D721Med (cell line): Measurements from ENCODE around the gene CUX1.
"Not testable (repeated sequence)": the region's sequence is repeated elsewhere in the genome, so short reads cannot be mapped to it uniquely, and the experiment has no call there.

Source experiments
- DNase-seq: peaks from one replicate; pipeline ENCODE4 v3.0.0; 2011; ENCODE audit warnings: low spot score; ENCODE audit not compliant: insufficient read length
- FAIRE-seq: peaks from 2 replicates; lab custom pipeline; 2011; peaks lifted over from hg19 to GRCh38; lab: Jason Lieb, UNC
- TF ChIP-seq, protein P1 (sequence below): IDR thresholded peaks from 2 replicates; pipeline ENCODE4 v1.5.1; 2012; ENCODE audit warnings: mild to moderate bottlenecking, control low read depth; ENCODE audit not compliant: insufficient read depth; ENCODE audit errors: missing control alignments

The CUX1 gene

DNA sequence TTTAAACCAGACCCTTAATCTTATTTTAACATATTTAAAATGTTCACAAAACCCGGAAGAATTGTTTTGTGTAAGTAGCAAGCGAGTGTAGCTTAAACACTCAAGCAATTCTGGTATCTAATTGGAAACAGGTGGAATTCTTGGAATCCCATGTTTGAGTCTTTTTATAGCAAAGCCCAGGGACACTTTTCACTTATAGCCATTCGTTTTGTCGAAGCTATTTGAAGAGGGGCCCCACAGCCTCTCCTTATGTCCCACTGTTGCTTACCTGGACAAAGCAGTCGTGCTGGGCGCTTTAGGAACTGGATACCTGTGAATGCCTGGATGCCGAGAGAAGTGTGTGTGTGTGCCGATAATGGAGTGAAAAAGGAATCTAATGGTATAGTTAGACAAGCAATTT lies 3.3 kb downstream of the CUX1 start:
- DNase-seq = no peak
- TF ChIP-seq, protein P1, sequence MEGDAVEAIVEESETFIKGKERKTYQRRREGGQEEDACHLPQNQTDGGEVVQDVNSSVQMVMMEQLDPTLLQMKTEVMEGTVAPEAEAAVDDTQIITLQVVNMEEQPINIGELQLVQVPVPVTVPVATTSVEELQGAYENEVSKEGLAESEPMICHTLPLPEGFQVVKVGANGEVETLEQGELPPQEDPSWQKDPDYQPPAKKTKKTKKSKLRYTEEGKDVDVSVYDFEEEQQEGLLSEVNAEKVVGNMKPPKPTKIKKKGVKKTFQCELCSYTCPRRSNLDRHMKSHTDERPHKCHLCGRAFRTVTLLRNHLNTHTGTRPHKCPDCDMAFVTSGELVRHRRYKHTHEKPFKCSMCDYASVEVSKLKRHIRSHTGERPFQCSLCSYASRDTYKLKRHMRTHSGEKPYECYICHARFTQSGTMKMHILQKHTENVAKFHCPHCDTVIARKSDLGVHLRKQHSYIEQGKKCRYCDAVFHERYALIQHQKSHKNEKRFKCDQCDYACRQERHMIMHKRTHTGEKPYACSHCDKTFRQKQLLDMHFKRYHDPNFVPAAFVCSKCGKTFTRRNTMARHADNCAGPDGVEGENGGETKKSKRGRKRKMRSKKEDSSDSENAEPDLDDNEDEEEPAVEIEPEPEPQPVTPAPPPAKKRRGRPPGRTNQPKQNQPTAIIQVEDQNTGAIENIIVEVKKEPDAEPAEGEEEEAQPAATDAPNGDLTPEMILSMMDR = no peak

DNA sequence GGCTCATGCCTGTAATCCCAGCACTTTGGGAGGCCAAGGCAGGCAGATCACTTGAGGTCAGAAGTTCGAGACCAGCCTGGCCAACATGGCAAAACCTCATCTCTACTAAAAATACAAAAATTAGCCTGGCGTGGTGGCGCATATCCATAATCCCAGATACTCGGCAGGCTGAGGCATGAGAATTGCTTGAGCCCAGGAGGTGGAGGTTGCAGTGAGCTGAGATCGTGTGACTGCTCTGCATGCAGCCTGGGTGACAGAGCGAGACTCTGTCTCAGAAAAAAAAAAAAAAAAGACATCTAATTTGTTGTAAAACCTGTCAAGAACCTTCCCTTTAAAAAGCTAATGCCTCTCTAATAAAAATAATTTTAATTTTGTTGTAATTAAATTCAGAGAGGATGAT lies 5.2 kb downstream of the CUX1 start:
- FAIRE-seq = not testable (repeated sequence)

More for the DNA sequence above, 3.3 kb downstream of the CUX1 start:
- no peak for FAIRE-seq

DNA sequence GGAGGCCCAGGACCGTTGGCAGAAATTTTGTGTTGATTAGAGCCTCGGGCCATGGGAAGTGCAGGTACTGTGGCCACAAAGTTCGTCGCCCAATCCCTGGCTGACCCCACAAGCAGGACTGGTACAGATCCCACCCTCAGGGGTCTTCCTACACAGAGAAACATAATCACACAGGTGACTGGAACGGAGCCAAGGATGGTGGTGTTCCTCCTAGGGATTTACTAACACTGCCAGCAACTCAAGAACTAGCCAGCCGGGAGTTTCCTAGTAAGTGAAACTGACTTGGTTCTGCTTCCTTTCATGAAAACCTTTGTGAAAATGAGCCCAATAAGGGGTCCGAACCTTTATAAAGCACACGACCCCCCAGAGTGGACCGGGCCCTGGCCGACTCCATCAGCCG lies 5.7 kb downstream of the CUX1 start:
- TF ChIP-seq, protein P1 = no peak
- no peak for DNase-seq
- FAIRE-seq = no peak

More for the DNA sequence above, 5.2 kb downstream of the CUX1 start:
- not testable (repeated sequence) for DNase-seq

DNA sequence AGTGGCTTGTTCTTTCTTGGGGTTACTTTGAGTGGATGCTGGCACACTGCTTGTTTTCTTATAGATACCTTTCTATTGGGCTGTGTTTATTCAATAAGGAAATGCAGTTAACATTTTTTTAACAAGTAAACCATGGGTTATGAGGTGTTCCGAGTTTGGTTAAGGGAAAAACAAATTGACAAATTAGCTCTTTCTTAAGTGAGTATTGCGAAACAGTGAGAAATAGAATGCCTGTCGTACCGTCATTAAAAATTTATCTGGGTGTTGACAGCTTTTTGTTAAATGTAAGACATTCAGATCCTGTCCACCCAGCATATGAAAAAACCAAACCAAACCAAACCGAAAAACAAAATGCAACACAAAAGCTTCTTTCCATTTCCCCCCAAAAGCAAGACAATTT lies 6.2 kb downstream of the CUX1 start:
- FAIRE-seq (no peak), DNase-seq (no peak)
- TF ChIP-seq, protein P1 = no peak

DNA sequence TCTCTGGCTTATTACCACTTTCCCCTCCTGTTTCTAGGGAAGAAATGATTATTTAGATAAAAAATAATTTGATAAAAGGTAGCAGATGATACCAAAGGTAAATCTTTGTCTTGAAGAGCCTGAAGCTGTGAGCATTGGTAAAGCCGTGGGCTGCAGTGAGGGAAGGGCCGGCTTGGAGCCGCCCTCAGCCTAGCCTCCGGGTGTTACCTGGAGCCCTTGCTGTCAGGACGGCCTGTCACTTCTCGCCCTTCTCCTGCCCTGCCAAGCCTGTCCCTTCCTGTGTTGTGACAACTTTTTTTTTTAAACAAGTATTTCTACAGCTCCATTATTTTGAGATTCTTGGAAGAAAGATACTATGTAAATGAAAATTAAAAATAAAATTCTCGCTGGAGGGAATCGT lies 7.0 kb downstream of the CUX1 start:
- TF ChIP-seq, protein P1 = no peak
- DNase-seq (no peak), FAIRE-seq (no peak)

DNA sequence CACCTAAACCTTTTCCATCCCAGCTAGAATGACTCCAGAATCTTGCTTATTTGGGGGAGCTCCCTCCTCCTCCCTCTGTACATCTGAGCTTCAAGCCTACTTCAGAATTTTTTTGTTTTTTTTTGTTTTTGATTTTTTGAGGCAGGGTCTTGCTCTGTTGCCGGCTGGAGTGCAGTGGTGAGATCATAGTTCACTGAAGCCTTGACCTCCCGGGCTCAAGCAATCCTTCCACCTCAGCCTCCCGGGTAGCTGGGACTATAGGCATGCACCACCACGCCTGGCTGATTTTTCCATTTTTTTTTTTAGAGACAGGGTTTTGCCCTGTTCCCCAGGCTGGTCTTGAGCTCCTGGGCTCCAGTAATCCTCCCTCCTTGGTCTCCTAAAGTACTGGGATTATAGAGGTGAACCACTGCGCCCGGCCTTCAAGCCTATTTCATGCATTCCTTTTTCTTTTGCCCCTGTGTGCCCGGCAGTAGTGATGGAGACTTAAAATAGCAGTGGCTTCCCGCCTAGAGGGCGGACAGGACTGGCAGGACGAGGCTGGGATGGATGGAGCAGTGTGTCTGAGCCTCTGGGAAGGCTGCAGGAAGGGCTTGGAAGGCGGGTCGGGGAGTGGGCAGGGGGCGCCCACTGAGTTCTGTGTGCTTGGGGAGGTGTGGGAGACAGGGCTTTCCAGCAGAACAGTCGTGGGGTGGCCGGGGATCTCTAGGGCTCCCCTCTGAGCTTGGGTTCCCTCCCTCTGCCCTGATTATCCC lies 8.8 kb downstream of the CUX1 start:
- FAIRE-seq (no peak), DNase-seq (no peak)
- TF ChIP-seq, protein P1 = no peak

DNA sequence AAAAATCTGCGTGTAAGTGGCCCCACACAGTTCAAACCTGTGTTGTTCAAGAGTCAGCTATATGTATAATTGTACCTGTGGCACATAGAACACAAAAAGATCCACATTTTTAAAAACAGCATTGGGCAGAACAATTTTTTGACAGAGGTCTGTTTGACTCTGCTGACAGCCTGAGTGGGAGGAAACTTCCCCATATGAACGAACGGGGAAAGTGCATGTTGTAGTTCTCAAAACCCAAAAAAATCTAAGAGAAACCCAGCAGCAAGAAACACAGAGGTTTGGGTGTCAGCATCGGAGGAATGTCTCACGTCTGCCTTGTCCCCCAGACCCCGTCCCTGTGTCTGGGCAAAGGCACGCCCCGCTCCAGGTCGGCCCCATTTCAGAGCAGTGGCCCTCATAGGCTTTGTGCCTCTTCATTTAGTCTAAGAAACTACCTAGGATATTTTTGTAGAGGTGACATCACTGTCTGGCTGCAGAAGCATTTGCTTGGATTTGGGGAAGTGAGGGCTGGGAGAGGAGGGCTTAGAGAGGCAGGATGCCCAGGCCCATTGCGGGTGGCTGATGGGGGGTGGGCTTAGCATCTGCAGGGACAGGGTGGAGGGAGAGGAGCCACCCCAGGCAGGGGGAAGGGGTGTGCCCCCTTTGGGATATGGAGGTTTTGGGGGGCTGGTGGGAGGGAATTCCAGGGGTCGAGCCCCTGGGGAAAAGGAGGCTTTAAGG lies 11.0 kb downstream of the CUX1 start:
- FAIRE-seq (no peak), DNase-seq (no peak)
- TF ChIP-seq, protein P1 = no peak
